HG03103 (cell line): ENCODE results near the gene REC8.

ENCODE experiments used
- ATAC-seq: cut with Tn5 transposase; IDR thresholded peaks from one replicate; pipeline ENCODE4 v1.9.1; 2021; ENCODE audit warnings: low read depth; ENCODE audit not compliant: unreplicated experiment

REC8 gene, protein sequence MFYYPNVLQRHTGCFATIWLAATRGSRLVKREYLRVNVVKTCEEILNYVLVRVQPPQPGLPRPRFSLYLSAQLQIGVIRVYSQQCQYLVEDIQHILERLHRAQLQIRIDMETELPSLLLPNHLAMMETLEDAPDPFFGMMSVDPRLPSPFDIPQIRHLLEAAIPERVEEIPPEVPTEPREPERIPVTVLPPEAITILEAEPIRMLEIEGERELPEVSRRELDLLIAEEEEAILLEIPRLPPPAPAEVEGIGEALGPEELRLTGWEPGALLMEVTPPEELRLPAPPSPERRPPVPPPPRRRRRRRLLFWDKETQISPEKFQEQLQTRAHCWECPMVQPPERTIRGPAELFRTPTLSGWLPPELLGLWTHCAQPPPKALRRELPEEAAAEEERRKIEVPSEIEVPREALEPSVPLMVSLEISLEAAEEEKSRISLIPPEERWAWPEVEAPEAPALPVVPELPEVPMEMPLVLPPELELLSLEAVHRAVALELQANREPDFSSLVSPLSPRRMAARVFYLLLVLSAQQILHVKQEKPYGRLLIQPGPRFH

DNA sequence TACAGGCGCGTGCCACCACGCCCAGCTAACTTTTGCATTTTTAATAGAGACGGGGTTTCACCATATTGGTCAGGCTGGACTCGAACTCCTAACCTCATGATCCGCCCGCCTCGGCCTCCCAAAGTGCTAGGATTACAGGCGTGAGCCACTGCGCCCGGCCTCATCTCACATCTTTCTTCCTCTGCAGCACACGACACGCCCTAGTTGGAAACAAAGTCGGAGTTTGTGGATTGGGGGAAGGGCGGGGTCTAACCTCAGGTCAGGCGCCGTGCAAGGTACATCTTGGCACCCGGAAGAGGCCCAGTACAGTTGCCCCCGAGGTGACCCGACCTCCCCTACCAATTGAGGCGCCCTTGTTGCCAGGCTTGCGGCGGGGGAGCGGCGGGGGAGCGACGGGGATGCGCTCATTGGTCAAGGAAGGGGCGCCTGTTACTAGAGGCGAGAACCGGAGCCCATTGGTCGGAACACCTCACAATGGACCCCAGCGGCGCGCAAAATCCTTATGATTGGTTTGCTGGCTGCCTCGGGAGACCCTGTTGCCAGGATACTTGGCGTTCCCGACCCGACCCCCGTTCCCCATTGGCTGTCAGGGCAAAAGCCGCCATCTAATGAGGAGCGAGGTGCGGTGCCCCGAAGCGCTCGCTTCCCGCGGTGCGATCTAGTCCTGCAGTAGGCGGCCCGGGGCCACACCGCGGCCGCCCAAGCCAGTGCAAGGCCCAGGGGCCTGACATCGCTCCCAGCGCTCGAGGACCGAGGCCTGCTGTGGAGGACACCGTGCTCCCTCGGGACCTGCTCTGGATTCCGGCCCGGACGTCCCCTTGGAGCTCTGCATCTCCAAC lies at the start of gene REC8:
Gene REC8, plus strand, starts transcription at position 659 of the 839 bp plus-strand sequence. CDS start 473 bp downstream, outside the sequence.
- peak; percentile 72 for ATAC-seq

DNA sequence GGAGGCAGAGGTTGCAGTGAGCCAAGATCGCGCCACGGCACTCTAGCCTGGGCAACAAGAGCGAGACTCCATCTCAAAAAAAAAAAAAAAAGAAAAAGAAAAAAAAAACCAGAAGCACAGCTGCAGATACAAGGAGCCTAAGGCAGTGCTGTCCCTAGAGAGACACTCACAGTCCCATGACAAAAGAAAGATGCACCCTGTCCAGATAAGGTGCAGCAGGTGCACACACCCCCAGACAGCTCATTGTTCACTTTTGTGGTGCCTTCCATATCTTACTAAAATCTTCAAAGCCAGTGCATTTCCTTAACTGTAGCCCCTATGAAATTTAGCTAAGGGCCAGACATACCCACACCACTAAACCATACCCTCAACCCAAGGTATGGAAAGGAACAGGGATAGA lies 49.5 kb upstream of the REC8 start:
- no peak for ATAC-seq

DNA sequence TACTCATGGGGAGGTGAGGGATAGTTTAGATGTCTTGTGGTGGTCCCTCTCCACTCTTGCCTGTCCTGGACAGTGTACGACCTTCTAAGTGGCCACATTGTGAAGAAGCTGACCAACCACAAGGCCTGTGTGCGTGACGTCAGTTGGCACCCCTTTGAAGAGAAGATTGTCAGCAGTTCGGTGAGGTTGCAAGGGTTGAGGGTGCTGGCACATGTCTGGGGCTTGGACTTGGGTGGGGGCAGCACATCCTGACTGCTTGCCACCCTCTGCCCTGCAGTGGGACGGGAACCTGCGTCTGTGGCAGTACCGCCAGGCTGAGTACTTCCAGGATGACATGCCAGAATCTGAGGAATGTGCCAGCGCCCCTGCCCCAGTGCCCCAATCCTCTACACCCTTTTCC lies 49.0 kb upstream of the REC8 start:
- no peak for ATAC-seq

DNA sequence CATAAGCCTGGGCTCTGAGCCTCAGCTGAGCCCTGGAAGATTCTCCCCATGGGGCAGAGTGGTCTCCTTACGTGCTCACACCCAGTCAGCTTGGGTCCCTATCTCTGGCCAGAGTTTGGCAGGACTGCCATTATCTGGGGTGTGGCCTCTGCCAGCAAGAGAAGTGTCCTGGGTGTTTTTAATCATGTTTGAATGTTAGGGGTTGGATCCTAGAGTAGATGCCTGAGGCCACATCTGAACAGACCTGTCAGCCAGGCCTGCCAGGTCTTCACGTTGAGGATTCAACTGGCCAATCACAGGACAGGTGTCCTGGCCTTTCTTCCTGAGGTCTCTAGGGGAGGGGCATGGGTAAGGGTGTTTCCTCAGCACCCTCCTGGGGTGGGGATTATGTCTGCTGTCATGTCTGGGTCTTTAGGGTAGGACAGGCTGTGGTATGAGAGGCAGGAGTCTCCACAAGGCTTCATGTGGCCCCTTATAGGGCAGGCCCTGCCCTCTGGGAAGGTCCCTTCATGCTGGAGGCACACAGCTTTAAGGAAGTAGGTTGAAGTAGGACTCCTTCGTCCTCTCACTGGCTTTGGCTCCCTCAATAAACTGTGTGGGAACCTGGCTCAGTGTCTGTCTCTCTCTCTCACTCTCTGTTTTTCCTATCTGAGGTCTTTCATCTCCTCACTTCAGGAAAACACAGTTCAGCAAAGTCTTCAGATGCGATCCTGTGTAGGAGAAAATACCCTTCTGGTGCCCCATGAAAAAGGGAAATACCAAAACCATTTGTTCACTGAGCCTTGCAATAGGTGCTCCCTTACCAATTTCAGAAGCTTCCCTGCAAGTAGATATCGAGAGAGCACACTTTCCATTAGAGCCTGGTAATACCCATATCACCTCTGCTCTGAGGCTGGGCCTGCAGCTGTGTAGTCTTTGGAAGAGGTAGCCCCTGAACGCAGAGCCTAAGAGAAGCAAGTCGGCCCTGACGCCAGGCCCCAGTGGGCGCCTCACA lies 48.2 kb upstream of the REC8 start:
- no peak for ATAC-seq

DNA sequence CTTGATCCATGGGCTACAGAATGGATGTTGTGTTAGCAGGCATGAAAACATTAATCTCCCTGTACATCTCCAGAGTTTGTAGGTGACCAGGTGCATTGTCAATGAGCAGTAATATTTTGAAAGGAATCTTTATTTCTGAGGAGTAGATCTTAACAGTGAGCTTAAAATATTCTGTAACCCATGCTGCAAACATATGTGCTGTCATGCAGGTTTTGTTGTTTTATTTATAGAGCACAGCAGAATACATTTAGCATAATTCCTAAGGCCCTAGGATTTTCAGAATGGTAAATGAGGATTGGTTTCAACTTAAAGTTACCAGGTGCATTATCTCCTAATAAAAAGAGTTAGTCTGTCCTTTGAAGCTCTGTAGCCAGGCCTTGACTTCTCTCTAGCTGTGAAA lies 44.9 kb upstream of the REC8 start:
- ATAC-seq, result no peak

DNA sequence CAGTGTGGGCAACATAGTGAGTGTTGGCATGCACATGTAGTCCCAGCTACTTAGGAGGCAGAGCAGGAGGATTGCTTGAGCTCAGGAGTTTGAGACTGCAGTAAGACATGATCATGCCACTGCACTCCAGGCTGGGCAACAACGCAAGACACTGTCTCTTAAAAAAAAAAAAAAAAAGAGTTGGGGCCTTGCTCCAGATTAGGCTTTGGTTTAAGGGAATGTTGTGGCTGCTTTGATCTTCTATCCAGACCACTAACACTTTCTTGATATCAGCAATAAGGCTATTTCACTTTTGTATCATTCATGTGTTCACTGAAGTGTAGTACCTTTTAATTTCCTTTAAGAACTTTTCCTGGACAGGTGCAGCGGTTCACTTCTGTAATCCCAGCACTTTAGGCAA lies 44.2 kb upstream of the REC8 start:
- ATAC-seq, result no peak

DNA sequence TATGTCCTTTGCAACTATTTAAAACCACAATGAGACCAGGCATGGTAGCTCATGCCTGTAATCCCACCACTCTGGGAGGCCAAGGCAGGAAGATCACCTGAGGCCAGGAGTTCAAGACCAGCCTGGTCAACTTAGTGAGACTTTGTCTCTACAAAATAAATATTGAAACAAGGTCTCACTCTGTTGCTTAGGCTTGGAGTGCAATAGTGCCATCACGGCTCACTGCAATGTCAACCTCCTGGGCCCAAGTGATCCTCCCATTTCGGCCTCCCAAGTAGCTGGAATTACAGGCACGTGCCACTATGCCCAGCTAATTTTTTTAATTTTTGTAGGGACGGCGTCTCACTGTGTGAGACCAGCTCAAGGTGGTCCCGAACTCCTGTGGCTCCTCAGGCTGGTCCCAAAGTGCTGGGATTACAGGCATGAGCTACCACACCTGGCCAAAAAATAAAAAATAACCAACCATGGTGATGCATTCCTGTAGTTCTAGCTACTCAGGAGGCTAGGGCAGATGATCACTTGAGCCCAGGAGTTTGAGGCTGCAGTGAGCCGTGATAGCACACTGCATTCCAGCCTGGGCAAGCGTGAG lies 42.4 kb upstream of the REC8 start:
- ATAC-seq, result no peak

DNA sequence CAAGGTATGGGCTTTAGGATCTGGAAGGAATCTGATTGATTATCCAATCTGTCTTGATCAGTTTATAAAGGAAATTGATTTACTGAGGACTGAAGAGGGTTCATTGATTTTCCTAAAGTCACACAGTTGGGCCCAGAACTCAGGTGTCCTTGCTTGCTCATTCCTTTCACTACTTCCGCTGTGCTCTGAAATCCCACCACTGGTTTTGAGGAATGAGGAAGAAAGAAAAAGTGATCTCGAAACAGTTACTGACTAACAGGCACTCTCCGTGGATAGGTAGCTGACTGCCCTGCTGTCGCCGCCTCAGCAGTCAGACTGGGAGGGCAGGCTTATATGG lies 41.5 kb upstream of the REC8 start, which contains the start of gene FITM1:
Gene FITM1, plus strand, starts transcription at position 280 of the 337 bp plus-strand sequence. CDS start 905 bp downstream, outside the sequence.
- no peak for ATAC-seq

DNA sequence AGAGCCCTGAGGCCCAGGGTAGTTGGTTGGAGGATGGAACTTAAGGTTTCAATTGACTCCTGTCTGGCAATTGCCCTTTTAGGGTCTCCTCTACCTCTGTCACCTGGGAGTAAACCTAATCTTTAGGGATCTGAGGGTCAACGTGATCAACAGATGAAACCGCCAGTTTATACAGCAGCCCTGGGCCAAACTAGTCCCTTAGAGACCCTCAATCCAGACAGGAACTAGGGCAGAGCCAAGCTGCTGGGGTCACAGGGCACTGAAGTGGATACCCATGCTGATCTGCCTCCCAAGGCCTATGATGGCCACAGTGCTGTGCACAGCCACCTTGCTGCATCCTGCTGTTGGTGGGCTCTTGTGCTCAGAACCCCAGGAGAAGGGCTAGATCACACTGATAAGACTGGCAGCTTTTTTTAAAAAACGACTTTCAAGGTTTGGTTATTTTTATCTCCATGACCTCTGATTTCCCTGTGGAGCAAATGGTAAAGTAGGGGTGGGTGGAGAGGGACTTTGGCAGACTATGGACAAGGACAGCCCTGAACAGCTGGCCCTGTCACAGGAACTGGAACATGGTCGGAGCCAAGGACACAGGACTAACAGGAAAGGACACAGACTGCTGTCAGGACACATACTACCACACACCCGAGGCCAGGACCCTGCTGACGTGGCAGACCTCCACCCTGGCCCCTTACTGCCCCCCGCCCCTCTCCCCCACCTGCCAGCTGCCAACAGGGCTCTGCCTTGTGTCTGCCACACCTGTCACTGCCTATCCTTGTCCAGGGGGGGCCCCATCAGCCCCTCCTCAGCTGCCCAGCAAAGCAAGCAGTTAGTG lies 40.9 kb upstream of the REC8 start:
- ATAC-seq, result no peak

DNA sequence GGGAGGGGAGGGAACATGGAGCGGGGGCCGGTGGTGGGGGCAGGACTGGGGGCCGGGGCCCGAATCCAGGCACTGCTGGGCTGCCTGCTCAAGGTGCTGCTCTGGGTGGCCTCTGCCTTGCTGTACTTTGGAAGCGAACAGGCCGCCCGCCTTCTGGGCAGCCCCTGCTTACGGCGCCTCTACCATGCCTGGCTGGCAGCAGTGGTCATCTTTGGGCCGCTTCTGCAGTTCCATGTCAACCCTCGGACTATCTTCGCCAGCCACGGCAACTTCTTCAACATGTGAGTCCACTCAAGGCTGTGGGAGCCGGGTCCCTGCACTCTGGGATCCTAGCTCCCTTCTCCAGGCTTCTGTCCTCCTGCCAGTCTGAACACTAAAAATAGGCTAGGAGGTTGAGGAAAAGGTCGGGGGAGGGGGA lies 40.3 kb upstream of the REC8 start:
- no peak for ATAC-seq

DNA sequence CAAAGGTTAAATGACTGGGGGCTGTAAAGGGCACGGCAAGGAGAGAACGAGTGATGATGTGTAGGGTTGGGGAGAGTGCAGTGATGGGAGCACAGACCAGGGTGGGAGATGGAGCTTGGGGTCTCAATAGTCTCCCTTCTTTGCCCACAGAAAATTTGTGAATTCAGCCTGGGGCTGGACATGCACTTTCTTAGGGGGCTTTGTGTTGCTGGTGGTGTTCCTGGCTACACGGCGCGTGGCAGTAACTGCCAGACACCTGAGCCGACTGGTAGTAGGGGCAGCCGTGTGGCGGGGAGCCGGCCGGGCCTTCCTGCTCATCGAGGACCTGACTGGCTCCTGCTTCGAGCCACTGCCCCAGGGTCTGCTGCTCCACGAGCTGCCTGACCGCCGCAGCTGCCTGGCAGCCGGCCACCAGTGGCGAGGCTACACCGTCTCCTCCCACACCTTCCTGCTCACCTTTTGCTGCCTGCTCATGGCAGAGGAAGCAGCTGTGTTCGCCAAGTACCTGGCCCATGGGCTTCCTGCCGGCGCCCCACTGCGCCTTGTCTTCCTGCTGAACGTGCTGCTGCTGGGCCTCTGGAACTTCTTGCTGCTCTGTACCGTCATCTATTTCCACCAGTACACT lies 39.7 kb upstream of the REC8 start:
- no peak for ATAC-seq

DNA sequence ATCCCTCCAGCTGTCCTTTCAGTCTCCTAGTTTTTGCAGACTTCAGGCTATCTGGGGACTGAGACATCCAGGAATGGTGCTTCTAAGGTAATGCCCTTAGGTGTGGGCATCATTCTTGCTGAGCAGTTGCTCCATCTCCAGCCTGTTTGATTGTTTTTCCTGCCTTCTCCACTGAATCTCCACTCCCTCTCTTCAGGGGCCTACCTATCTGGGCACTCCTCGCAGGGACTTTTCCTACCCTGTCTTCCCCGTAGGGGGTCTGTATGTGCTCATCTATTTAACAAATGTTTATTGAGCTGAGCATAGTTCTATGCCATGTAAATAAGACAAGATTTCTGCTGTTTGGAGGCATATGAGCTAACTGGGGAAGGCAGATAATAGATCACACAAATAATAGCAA lies 38.9 kb upstream of the REC8 start:
- no peak for ATAC-seq

DNA sequence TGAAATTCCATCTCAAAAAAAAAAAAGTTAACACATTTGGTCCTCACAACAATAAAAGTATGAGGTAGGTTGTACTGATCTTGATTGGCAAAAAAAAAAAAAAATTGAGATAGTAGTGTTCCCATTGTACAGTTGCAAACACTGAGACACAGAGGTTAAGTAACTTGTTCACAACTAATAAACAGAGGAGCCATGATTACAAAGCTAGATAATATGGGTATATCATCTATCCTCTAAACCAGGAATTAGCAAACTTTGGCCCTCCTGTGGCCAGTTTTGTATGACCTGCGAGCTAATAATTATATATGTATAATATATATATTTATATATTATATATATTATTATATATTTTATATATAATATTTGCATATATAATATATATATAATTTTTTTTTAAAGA lies 38.1 kb upstream of the REC8 start:
- ATAC-seq, result no peak

DNA sequence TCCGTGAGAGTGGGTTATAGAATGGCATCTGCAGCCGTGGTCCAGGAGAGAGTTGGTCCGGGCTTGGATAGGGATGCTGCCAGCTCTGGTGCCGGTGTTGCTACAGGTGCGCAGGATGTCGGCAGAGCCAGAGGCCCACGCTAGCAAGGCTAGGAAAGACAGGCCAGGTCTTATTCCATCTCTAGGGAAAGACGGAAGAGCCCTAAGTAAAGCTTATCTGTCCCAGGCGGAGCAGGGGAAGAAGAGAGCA lies 36.4 kb upstream of the REC8 start:
- ATAC-seq, result no peak

DNA sequence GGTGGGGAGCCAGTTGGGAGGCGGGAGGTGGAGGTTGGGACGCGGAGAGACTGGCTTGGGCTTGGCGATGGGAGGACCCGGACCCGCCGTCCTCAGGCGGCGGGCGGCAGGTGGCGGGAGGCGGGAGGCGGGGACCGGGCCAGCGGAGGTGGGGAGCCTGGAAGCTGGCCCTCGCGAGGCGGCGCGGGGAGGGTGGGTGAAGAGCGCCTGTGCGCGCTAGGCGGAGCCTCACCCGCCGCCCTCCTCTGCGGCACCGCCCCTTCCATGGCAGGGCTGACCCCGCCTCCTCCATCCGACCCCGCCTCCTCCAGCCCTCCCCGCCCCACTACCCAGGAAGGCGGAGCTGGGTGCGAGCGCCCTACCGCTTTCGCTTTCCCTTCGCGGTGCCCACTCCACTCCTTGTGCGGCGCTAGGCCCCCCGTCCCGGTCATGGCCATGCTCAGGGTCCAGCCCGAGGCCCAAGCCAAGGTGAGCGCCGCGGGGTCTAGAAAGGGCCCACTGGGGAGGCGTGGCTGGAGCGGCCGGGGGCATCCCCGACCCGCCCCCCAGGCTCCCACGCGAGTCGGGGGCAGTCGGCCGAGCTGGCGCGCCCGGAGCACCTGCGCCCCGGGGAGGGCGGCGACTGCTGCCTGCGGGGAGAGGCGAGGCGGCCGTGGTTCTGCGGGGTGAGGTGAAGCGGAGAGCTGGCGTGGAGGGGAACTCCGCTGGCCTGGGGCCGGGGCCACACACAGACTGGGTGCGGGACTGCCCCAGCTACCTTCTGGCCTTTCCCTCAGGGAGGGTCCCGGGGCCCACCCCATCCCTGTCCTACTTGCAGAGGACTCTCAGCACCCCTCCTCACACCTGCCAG lies 35.8 kb upstream of the REC8 start, which contains the start of gene PSME1:
Gene PSME1, plus strand, starts transcription at position 361 of the 850 bp plus-strand sequence. Its CDS starts 69 bp downstream, at position 430.
- ATAC-seq, result peak; percentile 86

DNA sequence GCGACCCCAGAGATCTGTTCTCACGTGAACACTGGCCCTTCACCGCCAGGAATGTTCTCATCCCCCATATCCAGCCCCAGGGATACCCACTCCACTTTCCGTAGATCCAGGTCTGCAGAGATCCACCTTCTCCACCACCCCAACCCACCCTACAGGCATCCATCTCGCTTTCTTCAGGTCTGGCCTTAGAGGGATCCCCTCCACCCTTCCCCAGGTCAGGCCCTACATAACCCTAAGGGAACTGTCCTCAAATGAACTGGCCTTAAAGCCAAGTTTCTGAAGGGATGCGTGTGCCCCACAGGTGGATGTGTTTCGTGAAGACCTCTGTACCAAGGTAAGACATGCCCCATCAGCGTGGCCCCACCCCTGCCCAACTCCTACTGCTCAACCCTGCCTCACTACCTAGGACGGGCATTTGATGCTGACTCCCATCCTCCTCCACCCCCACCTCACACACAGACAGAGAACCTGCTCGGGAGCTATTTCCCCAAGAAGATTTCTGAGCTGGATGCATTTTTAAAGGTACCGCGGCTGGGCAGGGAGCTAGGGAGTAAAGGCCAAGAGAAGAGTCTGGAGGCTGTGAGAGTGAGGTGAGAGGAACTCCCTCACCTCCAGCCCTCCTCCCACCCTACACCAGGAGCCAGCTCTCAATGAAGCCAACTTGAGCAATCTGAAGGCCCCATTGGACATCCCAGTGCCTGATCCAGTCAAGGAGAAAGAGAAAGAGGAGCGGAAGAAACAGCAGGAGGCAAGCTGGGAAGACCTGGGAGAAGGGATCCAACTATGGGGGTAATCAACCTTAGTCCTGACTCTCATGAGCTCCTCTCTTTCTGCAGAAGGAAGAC lies 35.0 kb upstream of the REC8 start:
- ATAC-seq, result no peak
